IMR-90 (cell line): ENCODE measurements around the gene PCP2. TPM values are rescaled to one million over a fixed set of nuclear protein-coding genes. Genes with fewer than 3 reads are reported as not detected.

Experiments
- ATAC-seq: fragments of 200-7000 bp; cut with Tn5 transposase; 2 replicates; pipeline ENCODE4 v1.9.1; 2020; ENCODE audit warnings: low read depth, mild to moderate bottlenecking, moderate library complexity
- BruUV-seq: library from RNA; stranded (reverse); fragments of 400-500 nt; replicated peaks from 2 replicates; lab custom pipeline; 2021; lab: Mats Ljungman, UMichigan
- CTCF ChIA-PET: fragments of 300-600 bp; formaldehyde crosslinking; extraction: SDS; loops from one replicate; lab custom pipeline; 2021; ENCODE audit warnings: antibody characterized with exemption; lab: Yijun Ruan, JAX
- POLR2A ChIA-PET: fragments of 300-600 bp; sonication (Branson Sonifier 250); formaldehyde crosslinking; loops from one replicate; lab custom pipeline; 2022; ENCODE audit warnings: antibody characterized with exemption; ENCODE audit not compliant: unreplicated experiment; lab: Charles Lee
- DNase-seq: peaks from one replicate; pipeline ENCODE4 v3.0.0; 2013
- H2AFZ ChIP-seq: replicated peaks from 2 replicates; pipeline ENCODE3; 2013; ENCODE audit warnings: low read length, mild to moderate bottlenecking; ENCODE audit not compliant: poor library complexity
- H2AK5ac ChIP-seq: 2 replicates; pipeline ENCODE4 v1.6.1; 2013; ENCODE audit warnings: low read depth, low read length, inconsistent platforms
- H2AK9ac ChIP-seq: replicated peaks from 2 replicates; pipeline ENCODE3; 2013; ENCODE audit warnings: mild to moderate bottlenecking, low read depth, low read length, moderate library complexity; ENCODE audit not compliant: poor library complexity
- H2BK120ac ChIP-seq: 2 replicates; pipeline ENCODE4 v1.6.1; 2013; ENCODE audit warnings: low read depth, low read length, inconsistent platforms
- H2BK15ac ChIP-seq: 3 replicates; pipeline ENCODE4 v1.6.1; 2013; ENCODE audit warnings: low read depth, low read length, inconsistent platforms
- H2BK20ac ChIP-seq: 2 replicates; pipeline ENCODE4 v1.6.1; 2013; ENCODE audit warnings: low read depth, mild to moderate bottlenecking, inconsistent platforms, low read length, moderate library complexity
- H2BK5ac ChIP-seq: 2 replicates; pipeline ENCODE4 v1.6.1; 2013; ENCODE audit warnings: mild to moderate bottlenecking, low read depth, low read length, inconsistent platforms; ENCODE audit not compliant: poor library complexity, severe bottlenecking
- H3K14ac ChIP-seq: replicated peaks from 2 replicates; pipeline ENCODE4 v1.6.1; 2013; ENCODE audit warnings: low read depth, low read length, inconsistent platforms
- H3K18ac ChIP-seq: 2 replicates; pipeline ENCODE4 v1.6.1; 2013; ENCODE audit warnings: low read depth, low read length, control low read depth
- H3K23ac ChIP-seq: 2 replicates; pipeline ENCODE4 v1.6.1; 2013; ENCODE audit warnings: low read depth, low read length, inconsistent platforms
- H3K27ac ChIP-seq: 2 replicates; pipeline ENCODE4 v1.5.1; 2013; ENCODE audit warnings: mild to moderate bottlenecking, control low read depth, low read length; ENCODE audit not compliant: insufficient read depth
- H3K27me3 ChIP-seq: 2 replicates; pipeline ENCODE4 v1.6.1; 2013; ENCODE audit warnings: low read length; ENCODE audit not compliant: control insufficient read depth, insufficient read depth
- H3K36me3 ChIP-seq: 2 replicates; pipeline ENCODE4 v1.6.1; 2013; ENCODE audit warnings: low read length, mixed read lengths; ENCODE audit not compliant: control insufficient read depth, insufficient read depth
- H3K4ac ChIP-seq: 2 replicates; pipeline ENCODE4 v1.6.1; 2013; ENCODE audit warnings: low read depth, low read length, inconsistent platforms
- H3K4me1 ChIP-seq: 2 replicates; pipeline ENCODE4 v1.6.1; 2013; ENCODE audit warnings: low read length, mixed read lengths; ENCODE audit not compliant: control insufficient read depth, insufficient read depth
- H3K4me2 ChIP-seq: 2 replicates; pipeline ENCODE4 v1.6.1; 2013; ENCODE audit warnings: low read depth, mild to moderate bottlenecking, control low read depth, low read length, moderate library complexity
- H3K4me3 ChIP-seq: 2 replicates; pipeline ENCODE4 v1.5.1; 2013; ENCODE audit warnings: low read depth, mild to moderate bottlenecking, control low read depth, low read length, moderate library complexity; ENCODE audit not compliant: insufficient read depth
- H3K56ac ChIP-seq: 2 replicates; pipeline ENCODE4 v1.6.1; 2013; ENCODE audit warnings: low read length, inconsistent platforms; ENCODE audit not compliant: insufficient read depth; ENCODE audit errors: extremely low read depth
- H3K79me1 ChIP-seq, 2 experiments: 2 replicates each; pipeline ENCODE4 v1.6.1; 2013; ENCODE audit warnings: low read length in 2 of 2, inconsistent platforms in 1 of 2, low read depth in 1 of 2
- H3K9ac ChIP-seq: 2 replicates; pipeline ENCODE4 v1.6.1; 2013; ENCODE audit warnings: low read depth, low read length, control low read depth
- H3K9me1 ChIP-seq: 2 replicates; pipeline ENCODE4 v1.6.1; 2013; ENCODE audit warnings: low read length, inconsistent platforms; ENCODE audit not compliant: insufficient read depth
- H3K9me3 ChIP-seq: 2 replicates; pipeline ENCODE4 v1.6.1; 2013; ENCODE audit warnings: low read length; ENCODE audit not compliant: control insufficient read depth, insufficient read depth
- H4K20me1 ChIP-seq: 2 replicates; pipeline ENCODE4 v1.6.1; 2013; ENCODE audit warnings: low read length, inconsistent platforms; ENCODE audit not compliant: insufficient read depth
- H4K5ac ChIP-seq: 2 replicates; pipeline ENCODE4 v1.6.1; 2013; ENCODE audit warnings: mild to moderate bottlenecking, low read depth, low read length, control low read depth
- H4K8ac ChIP-seq, 2 experiments: 2 replicates each; pipeline ENCODE4 v1.6.1; 2013; ENCODE audit warnings: low read depth in 2 of 2, low read length in 2 of 2, control low read depth in 1 of 2, inconsistent platforms in 1 of 2
- H4K91ac ChIP-seq: 2 replicates; pipeline ENCODE4 v1.6.1; 2013; ENCODE audit warnings: low read depth, low read length, inconsistent platforms; ENCODE audit not compliant: insufficient read depth
- BHLHE40 ChIP-seq: fragments of 150-350 bp; IDR thresholded peaks from 2 replicates; pipeline ENCODE4 v1.6.1; 2016; ENCODE audit warnings: mild to moderate bottlenecking, low read depth, low read length
- CEBPB ChIP-seq: IDR thresholded peaks from 2 replicates; pipeline ENCODE4 v1.6.1; 2012; ENCODE audit warnings: low read depth, low read length, improper control_type of control experiment
- CHD1 ChIP-seq: IDR thresholded peaks from 2 replicates; pipeline ENCODE4 v1.6.1; 2012; ENCODE audit warnings: low read depth, low read length, improper control_type of control experiment
- MAFK ChIP-seq: IDR thresholded peaks from 2 replicates; pipeline ENCODE4 v1.6.1; 2012; ENCODE audit warnings: low read depth, low read length, improper control_type of control experiment
- MAZ ChIP-seq: IDR thresholded peaks from 2 replicates; pipeline ENCODE4 v1.6.1; 2012; ENCODE audit warnings: low read depth, mild to moderate bottlenecking, low read length, improper control_type of control experiment, moderate library complexity, borderline replicate concordance
- MXI1 ChIP-seq: IDR thresholded peaks from 2 replicates; pipeline ENCODE4 v1.6.1; 2012; ENCODE audit warnings: low read depth, mild to moderate bottlenecking, low read length, moderate library complexity, borderline replicate concordance
- NFE2L2 ChIP-seq: fragments of 150-350 bp; IDR thresholded peaks from 2 replicates; pipeline ENCODE4 v1.6.1; 2016; ENCODE audit warnings: low read depth, mild to moderate bottlenecking, low read length
- RAD21 ChIP-seq: IDR thresholded peaks from 2 replicates; pipeline ENCODE4 v1.6.1; 2012; ENCODE audit warnings: low read length, improper control_type of control experiment
- RCOR1 ChIP-seq: IDR thresholded peaks from 2 replicates; pipeline ENCODE4 v1.6.1; 2012; ENCODE audit warnings: mild to moderate bottlenecking, low read length, improper control_type of control experiment; ENCODE audit not compliant: insufficient replicate concordance
- RFX5 ChIP-seq: IDR thresholded peaks from 2 replicates; pipeline ENCODE4 v1.8.0; 2012; ENCODE audit warnings: low read depth, mild to moderate bottlenecking, low read length, moderate library complexity
- SMC3 ChIP-seq: fragments of 150-350 bp; IDR thresholded peaks from 2 replicates; pipeline ENCODE4 v1.6.1; 2016; ENCODE audit warnings: low read depth, mild to moderate bottlenecking, antibody characterized with exemption, low read length, moderate library complexity
- WGBS, 2 experiments: methylation state at CpG; one replicate each; pipeline versions ENCODE4 v1.1.5 to v1.1.7; 2013; ENCODE audit warnings: missing lambda C conversion rate in 2 of 2; ENCODE audit not compliant: insufficient read length in 1 of 2; ENCODE audit errors: extremely low coverage in 2 of 2; 5-methylcytosine and 5-hydroxymethylcytosine counted together
- dilution Hi-C: fragments of 300-500 bp; cut with HindIII; formaldehyde crosslinking; loops from one replicate; pipeline ENCODE4 v1.14.3; 2018; ENCODE audit warnings: low sequenced_read_pairs; ENCODE audit not compliant: unreplicated experiment
- in situ Hi-C: fragments of 300-500 bp; cut with MboI; formaldehyde crosslinking; loops from 3 replicates; pipeline ENCODE4 v1.14.3; 2019; ENCODE audit warnings: low sequenced_read_pairs, inconsistent platforms, mixed read lengths
- intact Hi-C: fragments of 100-400 bp; cut with micrococcal nuclease; formaldehyde crosslinking; loops from 2 replicates; pipeline ENCODE4 v1.10.0; 2022
- polyA plus RNA-seq, 3 experiments: library from polyadenylated mRNA; depleted of rRNA; stranded (reverse); fragments of >200 nt; gene quantifications; 2 replicates each; pipeline ENCODE4 v1.2.3, GENCODE V29; 2012; ENCODE audit warnings: low replicate concordance in 1 of 3
- total RNA-seq: library from RNA; depleted of rRNA; stranded (reverse); fragments of >200 nt; gene quantifications from 2 replicates; pipeline ENCODE4 v1.2.3, GENCODE V29; 2012
- TF ChIP-seq, protein P1 (sequence below): conservative IDR thresholded peaks from 2 replicates; pipeline ENCODE4 v1.5.1; 2012; ENCODE audit warnings: mild to moderate bottlenecking, low read depth, low read length, improper control_type of control experiment

The PCP2 gene
- total and polyA plus RNA-seq, 2 of the 4 experiments (the other 2 are of a cell fraction): not detected

GRCh38 chr19:7657131-7657751 lies 23.7 kb upstream of the PCP2 start:
- H3K4ac ChIP-seq: no peak overlapping the region
- no peak overlapping the region for H2BK15ac ChIP-seq
- no peak overlapping the region for H2BK20ac ChIP-seq
- DNase-seq (no peak), ATAC-seq (no peak; the same call in 1 of the 2 replicates)
- no peak overlapping the region for H2AFZ ChIP-seq
- BruUV-seq: no TSS peak
- no peak overlapping the region for H3K4me2 ChIP-seq
- no peak overlapping the region for H3K9ac ChIP-seq
- WGBS, 2 experiments: 60% methylated on average over 6 of the region's 14 CpGs; no CpG with 5 or more reads in 1 of the 2 experiments
- no peaks in the 10 kb centered on the region for H3K79me1 ChIP-seq
- no peak overlapping the region for H3K14ac ChIP-seq
- no peak overlapping the region for H3K18ac ChIP-seq
- in situ Hi-C loops (no loop called here), intact Hi-C loops (no loop called here), dilution Hi-C loops (no loop called here)
- no peaks in the 10 kb centered on the region for H3K4me1 ChIP-seq
- H4K5ac ChIP-seq: no peak overlapping the region
- H4K8ac ChIP-seq: no peak overlapping the region
- no peak overlapping the region for H2BK120ac ChIP-seq
- H3K4me3 ChIP-seq: no peak overlapping the region
- no peak overlapping the region for H2AK5ac ChIP-seq
- H4K91ac ChIP-seq: no peak overlapping the region
- TF ChIP-seq BHLHE40: no peak
- TF ChIP-seq, protein P1, sequence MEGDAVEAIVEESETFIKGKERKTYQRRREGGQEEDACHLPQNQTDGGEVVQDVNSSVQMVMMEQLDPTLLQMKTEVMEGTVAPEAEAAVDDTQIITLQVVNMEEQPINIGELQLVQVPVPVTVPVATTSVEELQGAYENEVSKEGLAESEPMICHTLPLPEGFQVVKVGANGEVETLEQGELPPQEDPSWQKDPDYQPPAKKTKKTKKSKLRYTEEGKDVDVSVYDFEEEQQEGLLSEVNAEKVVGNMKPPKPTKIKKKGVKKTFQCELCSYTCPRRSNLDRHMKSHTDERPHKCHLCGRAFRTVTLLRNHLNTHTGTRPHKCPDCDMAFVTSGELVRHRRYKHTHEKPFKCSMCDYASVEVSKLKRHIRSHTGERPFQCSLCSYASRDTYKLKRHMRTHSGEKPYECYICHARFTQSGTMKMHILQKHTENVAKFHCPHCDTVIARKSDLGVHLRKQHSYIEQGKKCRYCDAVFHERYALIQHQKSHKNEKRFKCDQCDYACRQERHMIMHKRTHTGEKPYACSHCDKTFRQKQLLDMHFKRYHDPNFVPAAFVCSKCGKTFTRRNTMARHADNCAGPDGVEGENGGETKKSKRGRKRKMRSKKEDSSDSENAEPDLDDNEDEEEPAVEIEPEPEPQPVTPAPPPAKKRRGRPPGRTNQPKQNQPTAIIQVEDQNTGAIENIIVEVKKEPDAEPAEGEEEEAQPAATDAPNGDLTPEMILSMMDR: no peak
- TF ChIP-seq RFX5: no peak
- no peak for TF ChIP-seq MAZ
- no peak for TF ChIP-seq MAFK
- TF ChIP-seq SMC3: no peak
- TF ChIP-seq CHD1: no peak
- TF ChIP-seq CEBPB: no peak
- TF ChIP-seq NFE2L2: no peak
- TF ChIP-seq RCOR1: no peak
- no peak for TF ChIP-seq MXI1
- no peak for TF ChIP-seq RAD21
- H2AK9ac ChIP-seq: no peak overlapping the region
- no peaks in the 10 kb centered on the region for H3K36me3 ChIP-seq
- H3K9me3 ChIP-seq: no peaks in the 10 kb centered on the region
- H3K23ac ChIP-seq: no peak overlapping the region
- no peak overlapping the region for H3K56ac ChIP-seq
- no peaks in the 10 kb centered on the region for H3K9me1 ChIP-seq
- H3K27me3 ChIP-seq: peaks cover 10% of the 10 kb centered on the region
- POLR2A ChIA-PET: no interaction called here
- no peak overlapping the region for H3K27ac ChIP-seq
- H2BK5ac ChIP-seq: no peak overlapping the region
- CTCF ChIA-PET: interaction anchor here (0.7 kb wide), 1 partner anchor 206 kb away, joined by 7 read pairs; no protein-coding TSS in a partner anchor
- H4K20me1 ChIP-seq: no peaks in the 10 kb centered on the region
